AG20443 (cell line): ENCODE data around the gene ELK1.
"Not testable (repeated sequence)": the region's sequence is repeated elsewhere in the genome, so short reads cannot be mapped to it uniquely, and the experiment has no call there.

Experiments
- DNase-seq: peaks from one replicate; pipeline ENCODE4 v3.0.0; 2012; ENCODE audit warnings: low spot score, mixed read lengths

Gene ELK1

GRCh38 chrX:47650164-47651042 is at the start of gene ELK1:
Gene ELK1, minus strand, starts transcription at chrX:47650563. Its CDS starts 9,122 bp downstream, at chrX:47641441.
- DNase-seq, result peak; percentile 90

- DNase-seq, result no peak
Observed at GRCh38 chrX:47697181-47697580, 46.8 kb upstream of the ELK1 start.

GRCh38 chrX:47690175-47690574 is 39.8 kb upstream of the ELK1 start:
- DNase-seq, result peak; percentile 11

GRCh38 chrX:47687263-47687662 is 36.9 kb upstream of the ELK1 start:
- no peak for DNase-seq

GRCh38 chrX:47683829-47684205 is 33.5 kb upstream of the ELK1 start:
- no peak for DNase-seq

- no peak for DNase-seq
Observed at GRCh38 chrX:47683184-47683828, 32.9 kb upstream of the ELK1 start.

GRCh38 chrX:47675959-47676859 is 25.8 kb upstream of the ELK1 start:
- DNase-seq, result not testable (repeated sequence)

GRCh38 chrX:47674776-47675175 is 24.4 kb upstream of the ELK1 start:
- peak; percentile 11 for DNase-seq

- not testable (repeated sequence) for DNase-seq
Observed at GRCh38 chrX:47665797-47666196, 15.4 kb upstream of the ELK1 start.

- no peak for DNase-seq
Observed at GRCh38 chrX:47664737-47665136, 14.4 kb upstream of the ELK1 start.

GRCh38 chrX:47662144-47662657 is 11.8 kb upstream of the ELK1 start:
- DNase-seq, result peak; percentile 58

GRCh38 chrX:47661539-47661938 is 11.2 kb upstream of the ELK1 start:
- no peak for DNase-seq

- no peak for DNase-seq
Observed at GRCh38 chrX:47659421-47659726, 9.0 kb upstream of the ELK1 start.

GRCh38 chrX:47658684-47659420 is 8.5 kb upstream of the ELK1 start, which contains the start of gene UXT:
Gene UXT, minus strand, starts transcription at chrX:47659180. Its CDS starts 253 bp downstream, at chrX:47658927.
- DNase-seq, result peak; percentile 80

- DNase-seq, result no peak
Observed at GRCh38 chrX:47658301-47658683, 7.9 kb upstream of the ELK1 start.

GRCh38 chrX:47651043-47651905 is 911 bp upstream of the ELK1 start:
- DNase-seq, result no peak

- no peak for DNase-seq
Observed at GRCh38 chrX:47649781-47650163, 591 bp downstream of the ELK1 start.

- no peak for DNase-seq
Observed at GRCh38 chrX:47649271-47649670, 1.1 kb downstream of the ELK1 start.

GRCh38 chrX:47648376-47648775 is 2.0 kb downstream of the ELK1 start:
- no peak for DNase-seq

GRCh38 chrX:47646636-47647035 is 3.7 kb downstream of the ELK1 start:
- DNase-seq, result no peak

- no peak for DNase-seq
Observed at GRCh38 chrX:47645530-47645929, 4.8 kb downstream of the ELK1 start.
